Lower lobe of right lung (tissue), 2 donors: ENCODE data around the gene GPR50. TPM values are rescaled to one million over a fixed set of nuclear protein-coding genes. Genes with fewer than 3 reads are reported as not detected.

ENCODE experiments used
- ATAC-seq, 2 donors: fragments of 200-7000 bp; cut with Tn5 transposase; one replicate each; pipeline ENCODE4 v1.9.1; 2020 to 2022; ENCODE audit warnings: mild to moderate bottlenecking in 2 of 2, moderate library complexity in 2 of 2
- DNase-seq: peaks from one replicate; pipeline ENCODE4 v3.0.0-alpha.2; 2020
- H3K27ac ChIP-seq: fragments of 200-600 bp; one replicate; pipeline ENCODE4 v1.8.0; 2022
- H3K27me3 ChIP-seq: fragments of 200-600 bp; one replicate; pipeline ENCODE4 v1.8.0; 2022; ENCODE audit warnings: low read depth
- H3K36me3 ChIP-seq: fragments of 200-600 bp; one replicate; pipeline ENCODE4 v1.8.0; 2022; ENCODE audit warnings: mild to moderate bottlenecking
- H3K4me1 ChIP-seq: fragments of 200-600 bp; one replicate; pipeline ENCODE4 v1.8.0; 2022
- H3K4me3 ChIP-seq: fragments of 200-600 bp; one replicate; pipeline ENCODE4 v1.8.0; 2022; ENCODE audit warnings: mild to moderate bottlenecking
- H3K9me3 ChIP-seq: fragments of 200-600 bp; one replicate; pipeline ENCODE4 v1.8.0; 2022
- intact Hi-C: fragments of 100-400 bp; cut with DNase I; formaldehyde crosslinking; loops from one replicate; pipeline ENCODE4 v1.11.0; 2022
- total RNA-seq: library from RNA; stranded (reverse); fragmentation: NEBNext Ultra II Directional; extraction: Animal tissue kit (Norgen Biotek cat#: 25700); gene quantifications from one replicate; pipeline ENCODE4 v1.2.1, GENCODE V29; 2021
- TF ChIP-seq, protein P1 (sequence below): fragments of 200-600 bp; IDR thresholded peaks from one replicate; pipeline ENCODE4 v1.8.0; 2022; ENCODE audit warnings: antibody characterized with exemption, mild to moderate bottlenecking
- donor health status: DM: no; HTN: yes; CAD: no; lungs with severe emphysema.

GPR50 gene
- total RNA-seq, 1 donor from 2014 or later = not detected

DNA sequence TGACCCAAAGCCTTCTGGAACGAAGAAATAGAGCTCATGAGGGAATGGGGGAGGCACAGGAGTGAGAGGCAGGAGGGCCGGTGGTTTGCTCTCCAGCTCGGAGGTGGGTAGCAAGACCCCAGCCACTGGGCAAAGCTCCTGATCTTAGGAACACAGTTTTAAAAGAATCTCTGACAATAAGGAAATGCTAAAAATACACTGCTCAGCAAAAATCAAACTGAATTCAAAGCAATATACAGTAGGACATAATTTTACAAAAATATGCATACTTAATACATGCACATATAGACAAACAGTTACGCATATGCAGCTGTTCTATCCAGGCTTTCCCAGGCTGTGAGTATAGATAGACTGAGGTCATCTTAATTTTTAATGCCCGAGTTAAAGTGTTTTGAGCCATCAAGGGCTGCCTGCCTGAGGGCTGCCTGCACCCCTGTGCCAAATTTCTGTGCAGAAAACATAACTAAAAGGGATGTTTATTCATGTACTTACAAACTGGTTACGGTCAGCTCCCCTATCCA lies 6.9 kb downstream of the GPR50 start:
- Histone ChIP-seq H3K4me1 (no peaks in the 10 kb centered on the region), H3K27ac (no peak overlapping the region), H3K4me3 (no peak overlapping the region), H3K27me3 (no peaks in the 10 kb centered on the region), H3K36me3 (no peaks in the 10 kb centered on the region), H3K9me3 (no peaks in the 10 kb centered on the region)
- no peak for DNase-seq
- intact Hi-C loops = no loop called here
- ATAC-seq = no peak
- TF ChIP-seq, protein P1, sequence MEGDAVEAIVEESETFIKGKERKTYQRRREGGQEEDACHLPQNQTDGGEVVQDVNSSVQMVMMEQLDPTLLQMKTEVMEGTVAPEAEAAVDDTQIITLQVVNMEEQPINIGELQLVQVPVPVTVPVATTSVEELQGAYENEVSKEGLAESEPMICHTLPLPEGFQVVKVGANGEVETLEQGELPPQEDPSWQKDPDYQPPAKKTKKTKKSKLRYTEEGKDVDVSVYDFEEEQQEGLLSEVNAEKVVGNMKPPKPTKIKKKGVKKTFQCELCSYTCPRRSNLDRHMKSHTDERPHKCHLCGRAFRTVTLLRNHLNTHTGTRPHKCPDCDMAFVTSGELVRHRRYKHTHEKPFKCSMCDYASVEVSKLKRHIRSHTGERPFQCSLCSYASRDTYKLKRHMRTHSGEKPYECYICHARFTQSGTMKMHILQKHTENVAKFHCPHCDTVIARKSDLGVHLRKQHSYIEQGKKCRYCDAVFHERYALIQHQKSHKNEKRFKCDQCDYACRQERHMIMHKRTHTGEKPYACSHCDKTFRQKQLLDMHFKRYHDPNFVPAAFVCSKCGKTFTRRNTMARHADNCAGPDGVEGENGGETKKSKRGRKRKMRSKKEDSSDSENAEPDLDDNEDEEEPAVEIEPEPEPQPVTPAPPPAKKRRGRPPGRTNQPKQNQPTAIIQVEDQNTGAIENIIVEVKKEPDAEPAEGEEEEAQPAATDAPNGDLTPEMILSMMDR = no peak

- ATAC-seq = no peak
- no peaks in the 10 kb centered on the region for H3K27me3 ChIP-seq
Measured at GRCh38 chrX:151183912-151184565, 7.7 kb downstream of the GPR50 start.

GRCh38 chrX:151184705-151185104 lies 8.3 kb downstream of the GPR50 start:
- Histone ChIP-seq H3K27ac (no peak overlapping the region), H3K27me3 (no peaks in the 10 kb centered on the region), H3K4me3 (no peak overlapping the region), H3K36me3 (no peaks in the 10 kb centered on the region), H3K9me3 (no peaks in the 10 kb centered on the region), H3K4me1 (no peaks in the 10 kb centered on the region)
- DNase-seq (no peak), ATAC-seq (no peak)
- TF ChIP-seq, protein P1 = no peak
- intact Hi-C loops = no loop called here

More at GRCh38 chrX:151183912-151184565, 7.7 kb downstream of the GPR50 start:
- no peaks in the 10 kb centered on the region for H3K36me3 ChIP-seq
- DNase-seq = no peak
- H3K4me3 ChIP-seq = no peak overlapping the region
- H3K9me3 ChIP-seq = no peaks in the 10 kb centered on the region
- no peak overlapping the region for H3K27ac ChIP-seq
- H3K4me1 ChIP-seq = no peaks in the 10 kb centered on the region
- intact Hi-C loops = no loop called here
- TF ChIP-seq, protein P1 = no peak

DNA sequence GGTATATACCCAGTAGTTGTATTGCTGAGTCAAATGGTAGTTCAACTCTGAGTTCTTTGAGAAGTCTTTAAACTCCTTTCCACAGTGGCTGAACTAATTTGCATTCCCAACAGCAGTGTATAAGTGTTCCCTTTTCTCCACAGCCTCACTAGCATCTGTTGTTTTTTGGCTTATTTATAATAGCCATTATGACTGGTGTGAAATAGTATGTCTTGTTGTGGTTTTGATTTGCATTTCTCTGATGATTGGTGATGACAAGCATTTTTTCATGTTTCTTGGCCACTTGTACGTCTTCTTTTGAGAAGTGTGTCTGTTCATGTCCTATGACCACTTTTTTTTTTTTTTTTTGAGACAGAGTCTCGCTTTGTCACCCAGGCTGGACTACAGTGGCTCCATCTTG lies 30.5 kb downstream of the GPR50 start:
- no peak overlapping the region for H3K4me3 ChIP-seq
- intact Hi-C loops = no loop called here

GRCh38 chrX:151225843-151226242 lies 49.5 kb downstream of the GPR50 start:
- no peaks in the 10 kb centered on the region for H3K27me3 ChIP-seq
- no peaks in the 10 kb centered on the region for H3K4me1 ChIP-seq
- TF ChIP-seq, protein P1 = no peak
- intact Hi-C loops = no loop called here
- H3K27ac ChIP-seq = no peak overlapping the region
- H3K4me3 ChIP-seq = no peak overlapping the region
- no peak for ATAC-seq
- H3K36me3 ChIP-seq = no peaks in the 10 kb centered on the region
- no peaks in the 10 kb centered on the region for H3K9me3 ChIP-seq
- no peak for DNase-seq

More for the DNA sequence above, 30.5 kb downstream of the GPR50 start:
- H3K9me3 ChIP-seq = no peaks in the 10 kb centered on the region
- H3K4me1 ChIP-seq = no peaks in the 10 kb centered on the region
- no peaks in the 10 kb centered on the region for H3K27me3 ChIP-seq
- TF ChIP-seq, protein P1 = no peak
- ATAC-seq = no peak
- H3K36me3 ChIP-seq = no peaks in the 10 kb centered on the region
- no peak for DNase-seq
- H3K27ac ChIP-seq = no peak overlapping the region
